Right lobe of liver (tissue), 6 donors: ENCODE results near the gene ACTR10. TPM values are rescaled to one million over a fixed set of nuclear protein-coding genes. Genes with fewer than 3 reads are reported as not detected.

Experiments used
- ATAC-seq, 4 donors: fragments of 200-7000 bp; cut with Tn5 transposase; one replicate each; pipeline ENCODE4 v1.9.1; 2020; ENCODE audit warnings: mild to moderate bottlenecking in 4 of 4, moderate library complexity in 4 of 4
- DNase-seq, 3 donors: peaks; one replicate each; pipeline ENCODE4 v3.0.0-alpha.2; 2020
- H3K27ac ChIP-seq, 3 donors: fragments of 200-600 bp; one replicate each; pipeline ENCODE4 v1.8.0; 2022
- H3K27me3 ChIP-seq, 2 donors: fragments of 200-600 bp; one replicate each; pipeline ENCODE4 v1.8.0; 2022
- H3K36me3 ChIP-seq, 4 donors: fragments of 200-600 bp; sonication (generic) in 1 of 4; one replicate each; pipeline versions ENCODE4 v1.5.1 to v1.8.0; 2017 to 2022; ENCODE audit warnings: control low read depth in 1 of 4
- H3K4me1 ChIP-seq, 4 donors: fragments of 200-600 bp; sonication (generic) in 1 of 4; one replicate each; pipeline versions ENCODE4 v1.5.1 to v1.8.0; 2017 to 2022; ENCODE audit warnings: control low read depth in 1 of 4
- H3K4me3 ChIP-seq, 3 donors: fragments of 200-600 bp; one replicate each; pipeline ENCODE4 v1.8.0; 2022
- H3K9me3 ChIP-seq, 4 donors: fragments of 200-600 bp; sonication (generic) in 1 of 4; one replicate each; pipeline versions ENCODE4 v1.5.1 to v1.8.0; 2017 to 2022; ENCODE audit warnings: control low read depth in 1 of 4
- POLR2A ChIP-seq: fragments of 450-650 bp; IDR thresholded peaks from one replicate; pipeline ENCODE4 v1.6.1; 2017; ENCODE audit warnings: antibody characterized with exemption, mild to moderate bottlenecking
- WGBS: methylation state at CpG from one replicate; pipeline ENCODE4 v1.1.6; 2018; ENCODE audit warnings: low coverage, low lambda C conversion rate; ENCODE audit not compliant: insufficient coverage; ENCODE audit errors: missing lambda C conversion rate; 5-methylcytosine and 5-hydroxymethylcytosine counted together
- intact Hi-C, 2 donors: fragments of 100-400 bp; cut with DNase I; formaldehyde crosslinking; loops; one replicate each; pipeline versions ENCODE4 v1.11.2 to v1.14.1; 2022
- total RNA-seq, 6 experiments: library from RNA; depleted of rRNA in 2 of 6; stranded (reverse); fragments of >200 nt in 2 of 6; fragmentation: NEBNext Ultra II Directional in 3 of 6; extraction: Animal tissue kit (Norgen Biotek cat#: 25700) in 3 of 6; gene quantifications; one replicate each; pipeline versions ENCODE4 v1.1.0 to v1.2.4, GENCODE V29; 2016 to 2023
- TF ChIP-seq, protein P1 (sequence below), 4 donors: fragments of 200-600 bp in 3 of 4; fragments of 450-650 bp in 1 of 4; IDR thresholded peaks; one replicate each; pipeline versions ENCODE4 v1.5.1 to v1.8.0; 2016 to 2022; ENCODE audit warnings: antibody characterized with exemption in 4 of 4, mild to moderate bottlenecking in 2 of 4
- donor health status: DM: no; HTN: yes; CAD: no.
- donor health status: DM: no; HTN: no; CAD: no.
- donor health status: DM: no; HTN: no; CAD: no.
- donor health status: DM: no; HTN: yes; CAD: no.
- donor health status: DM: no; HTN: yes; CAD: no.

Gene ACTR10
- total RNA-seq, 6 experiments from 2014 or later = 20.7 to 42.7 (median 26.5) TPM

DNA sequence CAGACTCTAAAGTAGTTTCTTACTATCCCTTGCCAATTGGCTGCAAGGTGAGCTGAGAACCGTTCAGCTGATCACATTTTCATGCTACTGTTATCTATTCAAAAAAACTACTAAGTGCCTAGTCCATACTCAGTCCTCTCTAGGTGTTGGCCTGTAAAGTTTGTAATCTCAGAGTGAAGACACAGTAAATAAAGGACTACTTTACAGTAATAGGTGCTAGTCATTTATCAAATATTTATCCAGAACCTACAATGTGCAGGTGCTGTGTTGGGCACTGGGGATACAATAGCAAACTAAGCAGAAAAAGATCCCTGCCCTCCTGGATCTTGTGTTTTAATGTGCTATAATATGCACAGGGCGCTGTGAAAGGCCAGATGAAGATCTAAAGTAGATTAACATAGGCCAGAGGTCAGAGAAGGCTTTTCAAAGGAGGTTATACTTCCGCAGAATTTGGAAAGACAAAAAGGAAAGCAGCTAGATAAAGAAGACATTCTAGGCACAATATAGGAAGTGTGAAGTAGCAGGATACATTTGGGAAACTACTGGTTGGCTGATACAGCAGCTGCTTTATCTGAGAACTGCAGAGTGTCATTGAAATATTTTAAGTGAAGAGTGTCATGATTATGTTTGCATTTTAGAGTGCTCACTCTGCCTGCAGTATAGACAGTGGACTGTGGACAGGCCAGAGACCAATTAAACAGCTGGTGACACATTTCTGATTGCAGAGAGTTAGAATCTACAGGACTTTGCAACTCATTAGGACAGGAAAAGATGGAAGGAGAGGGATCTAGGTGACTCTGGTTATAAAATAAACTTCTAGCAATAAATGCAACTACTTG is 8.0 kb upstream of the ACTR10 start:
- no peak overlapping the region for H3K27ac ChIP-seq
- ATAC-seq (peak in 1 of 4 donors; percentile 66), DNase-seq (no peak)
- H3K36me3 ChIP-seq = no peaks in the 10 kb centered on the region
- intact Hi-C loops = no loop called here
- no peak for TF ChIP-seq POLR2A
- H3K4me3 ChIP-seq = no peak overlapping the region
- 76% methylated on average over 3 of the region's 3 CpGs for WGBS
- no peaks in the 10 kb centered on the region for H3K27me3 ChIP-seq
- H3K9me3 ChIP-seq = no peaks in the 10 kb centered on the region
- H3K4me1 ChIP-seq = no peaks in the 10 kb centered on the region

DNA sequence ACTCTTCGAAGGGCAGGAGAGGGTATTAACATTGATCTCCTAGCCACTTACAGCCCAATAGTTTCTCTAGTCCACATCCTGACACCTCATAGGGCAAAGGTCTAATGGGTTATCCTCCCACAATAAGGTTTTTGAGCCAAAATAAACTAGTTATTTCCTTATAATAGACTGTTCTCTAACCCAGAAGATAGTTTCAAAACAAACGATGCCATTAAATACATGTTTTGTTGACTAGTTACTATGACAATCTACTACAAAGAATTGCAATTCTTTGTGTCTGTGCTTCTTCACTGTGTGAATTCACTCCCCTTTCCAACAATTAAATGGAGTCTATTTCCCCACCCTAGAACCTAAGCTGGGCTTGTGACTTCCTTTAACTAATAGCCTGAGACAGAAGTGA is 6.4 kb upstream of the ACTR10 start:
- H3K4me1 ChIP-seq = no peaks in the 10 kb centered on the region
- DNase-seq = no peak
- H3K27me3 ChIP-seq = no peaks in the 10 kb centered on the region
- intact Hi-C loops = no loop called here
- ATAC-seq = peak in 3 of 4 donors; percentile 42 to 90 (median 52)
- H3K4me3 ChIP-seq = no peak overlapping the region
- H3K27ac ChIP-seq = no peak overlapping the region
- WGBS = 44% methylated on average over 2 of the region's 2 CpGs
- H3K9me3 ChIP-seq = no peaks in the 10 kb centered on the region
- no peaks in the 10 kb centered on the region for H3K36me3 ChIP-seq
- TF ChIP-seq, protein P1, sequence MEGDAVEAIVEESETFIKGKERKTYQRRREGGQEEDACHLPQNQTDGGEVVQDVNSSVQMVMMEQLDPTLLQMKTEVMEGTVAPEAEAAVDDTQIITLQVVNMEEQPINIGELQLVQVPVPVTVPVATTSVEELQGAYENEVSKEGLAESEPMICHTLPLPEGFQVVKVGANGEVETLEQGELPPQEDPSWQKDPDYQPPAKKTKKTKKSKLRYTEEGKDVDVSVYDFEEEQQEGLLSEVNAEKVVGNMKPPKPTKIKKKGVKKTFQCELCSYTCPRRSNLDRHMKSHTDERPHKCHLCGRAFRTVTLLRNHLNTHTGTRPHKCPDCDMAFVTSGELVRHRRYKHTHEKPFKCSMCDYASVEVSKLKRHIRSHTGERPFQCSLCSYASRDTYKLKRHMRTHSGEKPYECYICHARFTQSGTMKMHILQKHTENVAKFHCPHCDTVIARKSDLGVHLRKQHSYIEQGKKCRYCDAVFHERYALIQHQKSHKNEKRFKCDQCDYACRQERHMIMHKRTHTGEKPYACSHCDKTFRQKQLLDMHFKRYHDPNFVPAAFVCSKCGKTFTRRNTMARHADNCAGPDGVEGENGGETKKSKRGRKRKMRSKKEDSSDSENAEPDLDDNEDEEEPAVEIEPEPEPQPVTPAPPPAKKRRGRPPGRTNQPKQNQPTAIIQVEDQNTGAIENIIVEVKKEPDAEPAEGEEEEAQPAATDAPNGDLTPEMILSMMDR (IDR thresholded peaks at IDR 0.05) = no peak
- no peak for TF ChIP-seq POLR2A

DNA sequence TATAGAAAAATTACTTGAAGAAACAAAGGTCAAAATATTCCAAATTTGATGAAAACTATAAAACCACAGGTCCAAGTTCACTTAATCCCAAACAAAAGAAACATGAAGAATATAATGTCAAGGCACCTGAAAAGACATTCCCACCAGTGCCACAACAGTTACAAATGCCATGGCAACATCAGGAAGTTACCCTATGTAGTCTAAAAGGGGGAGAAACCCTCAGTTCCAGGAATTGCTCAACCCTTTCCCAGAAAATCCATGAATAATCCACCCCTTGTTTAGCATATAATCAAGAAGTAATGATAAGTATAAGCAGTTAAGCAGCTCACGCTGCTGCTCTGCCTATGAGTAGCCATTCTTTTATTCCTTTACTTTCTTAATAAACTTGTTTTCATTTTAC is 3.8 kb upstream of the ACTR10 start:
- WGBS = 81% methylated on average over 1 of the region's 1 CpG
- Histone ChIP-seq H3K27me3 (no peaks in the 10 kb centered on the region), H3K9me3 (no peaks in the 10 kb centered on the region), H3K4me1 (peaks cover 0 to 5% (median 0%) of the 10 kb centered on the region in 4 donors), H3K36me3 (no peaks in the 10 kb centered on the region), H3K4me3 (no peak overlapping the region), H3K27ac (no peak overlapping the region)
- DNase-seq (no peak), ATAC-seq (no peak)
- intact Hi-C loops = no loop called here
- no peak for TF ChIP-seq POLR2A
- TF ChIP-seq, protein P1 (IDR thresholded peaks at IDR 0.05) = no peak

DNA sequence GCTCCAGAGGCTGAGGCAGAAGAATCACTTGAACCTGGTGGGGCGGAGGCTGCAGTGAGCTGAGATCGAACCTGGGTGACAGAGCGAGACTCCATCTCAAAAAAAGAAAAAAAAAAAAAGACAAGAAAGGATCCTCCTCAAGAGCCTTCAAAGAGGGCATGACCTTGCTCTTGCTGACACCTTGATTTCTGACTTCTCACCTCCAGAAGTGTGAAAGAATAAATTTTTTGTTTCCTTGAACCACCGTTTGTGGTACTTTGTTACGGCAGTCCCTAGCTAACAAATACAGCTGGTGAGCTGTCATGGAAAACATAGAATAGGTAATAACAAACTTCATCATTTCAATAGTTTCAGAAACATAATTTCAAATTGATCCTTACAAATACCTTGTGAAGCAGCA is 1.9 kb upstream of the ACTR10 start:
- TF ChIP-seq, protein P1 (IDR thresholded peaks at IDR 0.05) = no peak
- no peak for TF ChIP-seq POLR2A
- H3K4me1 ChIP-seq = peaks cover 0 to 10% (median 1%) of the 10 kb centered on the region in 4 donors
- peaks cover 0 to 3% (median 0%) of the 10 kb centered on the region in 4 donors for H3K36me3 ChIP-seq
- WGBS = 71% methylated on average over 5 of the region's 5 CpGs
- no peak for DNase-seq
- H3K9me3 ChIP-seq = no peaks in the 10 kb centered on the region
- intact Hi-C loops = no loop called here
- H3K4me3 ChIP-seq = no peak overlapping the region
- H3K27ac ChIP-seq = no peak overlapping the region
- no peaks in the 10 kb centered on the region for H3K27me3 ChIP-seq
- ATAC-seq = no peak

DNA sequence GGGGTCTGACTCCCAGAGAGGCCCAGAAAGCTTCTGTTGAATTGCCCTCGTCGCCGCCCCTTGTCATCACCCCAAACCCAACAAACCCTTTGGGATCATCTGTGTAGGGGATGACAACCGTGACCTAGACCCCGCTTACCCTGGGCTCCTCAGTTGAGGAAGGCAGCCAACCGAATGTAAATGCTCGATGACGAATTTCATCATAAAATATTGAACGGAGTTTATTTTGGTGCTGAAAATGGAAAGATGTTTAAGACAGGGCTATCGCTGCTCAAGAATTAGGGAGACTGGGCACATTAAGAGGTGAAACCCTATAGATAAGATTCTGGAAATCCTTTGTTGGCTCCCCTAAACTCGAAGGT is 512 bp downstream of the ACTR10 start:
- ATAC-seq (peak in 1 of 4 donors; percentile 7), DNase-seq (no peak)
- TF ChIP-seq POLR2A = no peak
- TF ChIP-seq, protein P1 (IDR thresholded peaks at IDR 0.05) = no peak
- intact Hi-C loops = no loop called here
- Histone ChIP-seq H3K27ac (peak overlapping the region; percentile 74 to 91 (median 89)), H3K27me3 (no peaks in the 10 kb centered on the region), H3K9me3 (no peaks in the 10 kb centered on the region), H3K4me1 (peaks cover 0 to 10% (median 1%) of the 10 kb centered on the region in 4 donors), H3K4me3 (peak overlapping the region; percentile 80 to 98 (median 95)), H3K36me3 (peaks cover 0 to 10% (median 0%) of the 10 kb centered on the region in 4 donors)
- 0% methylated on average over 11 of the region's 11 CpGs for WGBS
